GDM1 (cell line): ENCODE measurements around the gene IL11.

Experiments used
- DNase-seq: peaks from one replicate; lab custom pipeline; 2025; lab: John Stamatoyannopoulos, UW

The IL11 gene

DNA sequence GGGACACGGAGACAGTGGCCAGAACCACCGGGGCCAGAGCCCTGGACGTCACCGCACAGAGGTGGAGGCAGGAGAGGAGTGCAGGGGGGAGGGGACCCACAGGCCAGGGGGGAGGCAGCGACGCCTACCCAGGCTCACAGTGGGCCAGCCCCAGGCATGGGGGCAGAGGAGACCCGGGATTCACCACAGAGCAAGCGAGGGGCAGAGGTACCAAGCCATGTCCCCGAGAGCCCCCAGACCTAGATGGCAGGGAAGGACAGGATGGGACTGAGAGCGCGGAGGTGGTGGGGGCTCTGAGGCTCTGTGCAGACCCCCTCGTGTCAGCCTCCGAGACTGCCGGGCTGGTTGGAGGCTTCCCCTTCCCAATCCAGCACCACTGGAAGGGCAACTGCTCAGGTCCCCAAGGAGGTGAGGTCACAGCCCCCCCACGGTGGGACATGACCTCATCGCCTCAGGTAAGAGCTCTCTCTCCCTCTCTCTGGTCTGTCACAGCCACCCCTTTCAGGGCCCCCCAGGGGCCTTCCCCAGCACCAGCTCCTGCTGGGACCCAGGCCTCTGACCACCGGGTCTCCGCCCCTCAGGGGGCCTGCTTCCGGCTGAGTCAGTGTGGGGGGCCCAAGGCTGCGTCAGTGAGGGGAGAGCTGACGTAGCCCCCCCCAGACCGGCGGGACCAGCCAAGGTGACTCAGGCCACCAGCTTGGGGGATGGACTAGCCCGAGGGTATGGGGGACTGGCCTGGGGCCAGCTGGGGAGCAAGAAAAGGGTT, 2.2 kb upstream of the IL11 start:
- DNase-seq = no peak

DNA sequence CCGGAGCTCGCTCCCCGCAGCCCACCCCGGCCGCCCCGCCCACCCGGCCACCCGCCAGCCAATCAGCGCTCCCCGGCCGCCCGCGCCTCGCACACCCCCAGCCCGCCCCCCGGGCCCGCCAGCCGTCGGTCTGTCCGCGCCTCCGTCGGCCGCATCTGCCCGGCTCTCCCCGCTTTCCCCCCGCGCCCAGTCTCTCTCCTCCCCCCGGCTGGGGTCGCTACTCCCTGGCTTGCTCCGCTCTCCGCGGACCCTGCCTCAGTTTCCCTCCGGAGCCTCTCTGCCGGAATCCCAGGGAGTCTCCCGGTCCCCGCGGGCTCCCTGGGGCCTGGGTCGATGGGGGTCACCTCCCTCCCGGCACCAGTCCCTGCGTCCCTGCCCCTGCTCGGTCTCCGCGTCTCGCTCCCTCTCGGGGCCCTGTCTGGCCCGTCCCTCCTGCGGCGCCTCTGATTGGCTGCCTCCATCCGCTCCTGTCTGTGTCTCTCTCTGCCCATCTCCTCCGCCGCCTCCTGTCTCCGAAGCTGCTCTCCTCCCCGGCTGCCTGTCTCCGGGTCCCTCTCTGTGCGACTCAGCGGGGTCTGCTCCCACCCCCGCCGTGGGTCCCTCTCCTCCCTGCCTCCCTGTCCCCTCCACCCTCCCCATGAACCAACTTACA, 484 bp downstream of the IL11 start:
- no peak for DNase-seq

DNA sequence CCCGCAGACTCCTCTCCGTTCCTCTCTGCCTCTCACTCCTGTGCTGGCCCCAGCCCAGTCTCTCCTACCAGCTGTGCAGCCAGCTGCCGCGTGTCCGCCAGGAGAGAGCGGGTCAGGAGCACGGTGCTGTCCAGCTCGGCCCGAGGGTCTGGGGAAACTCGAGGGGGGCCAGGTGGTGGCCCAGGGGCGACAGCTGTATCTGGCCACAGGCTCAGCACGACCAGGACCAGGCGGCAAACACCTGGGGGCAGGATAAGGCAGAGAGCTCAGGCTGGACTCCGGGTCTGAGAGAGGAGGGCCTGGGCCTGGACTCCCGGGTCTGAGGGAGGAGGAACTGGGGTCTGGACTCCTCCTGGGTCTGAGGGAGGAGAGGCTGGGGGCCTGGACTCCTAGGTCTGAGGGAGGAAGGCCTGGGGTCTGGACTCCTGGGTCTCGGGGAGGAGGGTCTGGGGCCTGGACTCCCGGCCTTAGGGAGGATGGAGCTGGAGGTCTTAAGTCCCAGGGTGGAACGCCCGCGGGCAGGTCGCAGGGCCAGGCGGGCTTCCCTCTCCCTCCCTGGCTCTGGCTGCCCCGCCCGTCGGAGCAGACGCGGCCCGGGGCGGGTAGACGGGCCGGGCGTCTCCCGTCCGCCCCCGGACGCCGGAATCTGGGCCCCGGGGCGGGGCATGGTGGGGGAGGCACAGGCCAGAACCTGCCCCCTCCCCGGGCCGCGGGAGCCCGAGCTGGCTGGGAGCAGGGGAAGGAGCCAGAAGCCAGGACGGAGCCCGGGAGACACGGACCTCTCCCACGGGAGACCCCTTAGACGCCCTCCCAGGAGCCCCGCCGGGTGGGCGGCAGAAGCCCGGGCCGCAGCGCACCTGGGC, 1.3 kb downstream of the IL11 start:
- DNase-seq = no peak

DNA sequence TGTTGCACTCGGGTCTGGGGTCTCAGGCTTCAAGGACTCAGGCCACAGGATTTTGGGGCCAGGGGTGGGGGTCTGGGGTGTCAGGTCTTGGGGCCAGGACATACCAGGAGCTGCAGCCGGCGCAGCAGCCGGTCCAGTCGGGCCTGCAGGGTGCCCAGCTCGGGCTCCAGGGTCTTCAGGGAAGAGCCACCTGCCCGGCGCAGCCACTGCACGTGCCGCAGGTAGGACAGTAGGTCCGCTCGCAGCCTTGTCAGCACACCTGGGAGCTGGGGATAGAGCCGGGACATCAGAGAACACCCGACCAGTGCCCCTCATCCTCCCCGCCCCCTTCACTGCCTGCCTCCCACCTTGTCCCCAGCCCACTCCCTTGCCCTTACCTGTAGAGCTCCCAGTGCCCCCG, 2.2 kb downstream of the IL11 start:
- DNase-seq = no peak

DNA sequence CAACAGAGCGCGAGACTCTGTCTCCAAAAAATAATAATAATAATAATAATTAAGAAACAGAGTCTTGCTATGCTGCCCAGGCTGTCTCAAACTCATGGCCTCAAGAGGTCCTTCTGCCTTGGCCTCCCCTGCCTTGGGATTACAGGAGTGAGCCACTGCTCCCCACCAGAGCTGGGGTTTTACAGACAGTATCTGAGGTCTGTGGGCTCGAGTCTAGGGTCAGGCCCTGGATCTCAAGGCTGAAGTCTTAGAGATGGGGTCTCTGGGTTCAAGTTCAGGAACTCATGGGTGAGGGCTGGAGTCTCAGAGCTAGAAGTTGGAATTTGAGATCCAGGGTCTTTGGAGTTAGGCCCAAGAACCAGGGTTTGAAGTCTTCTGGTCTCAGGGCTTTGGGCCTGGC, 3.5 kb downstream of the IL11 start:
- no peak for DNase-seq

DNA sequence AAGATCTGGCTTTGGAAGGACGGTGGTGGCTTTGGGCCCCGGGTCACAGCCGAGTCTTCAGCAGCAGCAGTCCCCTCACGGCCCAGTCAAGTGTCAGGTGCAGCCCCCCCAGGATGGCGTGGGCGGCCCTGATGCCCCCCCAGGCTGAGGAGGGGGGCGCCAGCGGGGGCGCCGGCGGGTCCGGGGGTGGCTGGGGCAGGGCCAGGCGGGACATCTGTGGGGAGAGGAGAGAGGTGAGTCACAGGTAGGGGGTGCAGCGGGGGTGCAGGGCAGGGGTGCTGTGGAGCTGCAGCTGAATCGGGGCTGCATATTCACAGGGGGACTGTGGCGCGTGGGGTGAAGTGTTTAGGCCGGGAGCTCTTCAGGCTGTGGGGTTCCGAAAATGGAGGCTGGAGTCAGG, 4.3 kb downstream of the IL11 start:
- no peak for DNase-seq

DNA sequence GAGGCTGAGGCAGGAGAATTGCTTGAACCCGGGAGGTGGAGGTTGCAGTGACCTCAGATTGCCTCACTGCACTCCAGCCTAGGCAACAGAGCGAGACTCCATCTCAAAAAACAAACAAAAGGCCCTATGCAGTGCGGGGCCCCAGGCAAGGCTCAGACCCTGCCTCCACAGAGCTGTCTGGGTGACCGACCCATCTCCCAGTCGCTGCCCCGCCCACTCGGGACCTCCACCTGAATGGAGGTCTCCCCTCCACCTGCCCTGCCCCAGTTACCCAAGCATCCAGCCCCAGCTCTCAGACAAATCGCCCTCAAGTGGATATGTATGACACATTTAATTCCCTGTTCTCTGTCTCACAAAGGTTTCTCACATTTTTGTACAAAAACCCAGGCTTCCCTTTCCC, 5.0 kb downstream of the IL11 start:
- no peak for DNase-seq

DNA sequence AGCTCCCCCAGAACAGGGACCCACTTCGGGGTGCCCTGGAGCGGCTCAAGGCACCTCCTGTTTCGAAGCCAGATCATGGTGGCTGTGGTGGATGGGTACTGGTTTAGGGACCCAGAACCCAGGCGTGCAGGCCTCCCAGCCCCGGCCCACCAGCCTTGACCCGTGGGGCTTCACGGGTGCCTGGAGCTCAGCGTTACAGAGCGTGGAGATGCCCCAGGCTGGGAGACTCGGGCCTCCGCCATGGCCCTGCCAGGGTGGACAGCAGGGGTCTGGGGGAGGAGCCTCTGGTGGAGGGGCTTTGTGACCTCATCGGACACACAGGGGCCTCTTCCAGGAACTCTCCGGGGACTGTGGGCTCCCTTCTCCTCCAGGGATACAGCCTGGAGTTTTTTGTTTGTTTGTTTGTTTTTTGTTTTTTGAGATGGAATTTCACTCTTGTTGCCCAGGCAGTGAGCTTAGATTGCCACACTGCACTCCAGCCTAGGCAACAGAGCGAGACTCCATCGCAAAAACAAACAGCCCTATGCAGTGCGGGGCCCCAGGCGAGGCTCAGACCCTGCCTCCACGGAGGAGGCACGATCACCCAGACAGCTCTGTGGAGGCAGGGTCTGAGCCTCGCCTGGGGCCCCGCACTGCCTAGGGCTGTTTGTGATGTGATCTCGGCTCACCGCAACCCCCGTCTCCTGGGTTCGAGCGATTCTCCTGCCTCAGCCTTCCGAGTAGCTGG, 7.1 kb downstream of the IL11 start, which contains the start of gene GARIN5B:
TSS of gene GARIN5B (minus strand) at position 271 of the 727 bp plus-strand sequence. CDS start at position 77, 194 bp downstream.
- no peak for DNase-seq

DNA sequence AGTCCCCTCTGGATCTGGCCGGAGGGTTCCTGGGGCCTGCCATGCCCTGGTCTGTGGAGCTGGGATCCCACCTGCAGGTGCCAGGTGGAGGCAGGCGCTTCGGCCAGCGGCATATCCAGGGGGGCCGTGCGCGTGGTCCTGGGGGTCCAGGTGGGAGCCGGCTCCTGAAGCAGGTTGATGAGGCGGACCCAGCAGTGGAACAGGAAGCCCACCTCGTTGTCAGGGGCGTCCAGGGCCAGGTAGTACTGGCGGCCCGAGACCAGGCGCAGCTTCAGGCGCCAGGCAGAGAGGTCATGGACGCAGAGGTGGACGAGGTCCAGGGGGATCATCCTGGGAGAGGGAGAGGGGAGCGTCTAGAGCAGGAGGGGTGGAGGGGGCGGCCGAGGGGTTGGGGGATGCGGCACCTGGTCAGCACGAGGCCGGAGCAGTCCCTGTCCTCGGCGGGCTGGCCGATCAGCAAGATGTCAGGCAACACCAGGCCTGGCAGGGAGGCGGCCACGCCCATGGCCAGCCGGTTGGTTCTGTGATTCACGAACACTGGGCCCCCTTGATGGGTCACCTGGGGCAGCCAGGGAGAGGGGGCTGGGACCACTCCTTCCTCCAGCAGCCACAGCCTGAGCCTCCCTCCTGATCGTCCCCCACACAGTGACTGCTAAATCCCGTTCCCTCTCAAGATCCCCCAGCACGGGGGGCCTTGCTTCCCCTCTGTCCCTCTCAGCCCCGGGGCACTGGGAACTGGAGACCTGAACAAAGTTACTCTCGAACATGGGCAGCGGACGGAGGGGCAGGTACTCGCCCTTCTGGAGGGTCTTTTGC, 7.9 kb downstream of the IL11 start:
- DNase-seq = no peak

DNA sequence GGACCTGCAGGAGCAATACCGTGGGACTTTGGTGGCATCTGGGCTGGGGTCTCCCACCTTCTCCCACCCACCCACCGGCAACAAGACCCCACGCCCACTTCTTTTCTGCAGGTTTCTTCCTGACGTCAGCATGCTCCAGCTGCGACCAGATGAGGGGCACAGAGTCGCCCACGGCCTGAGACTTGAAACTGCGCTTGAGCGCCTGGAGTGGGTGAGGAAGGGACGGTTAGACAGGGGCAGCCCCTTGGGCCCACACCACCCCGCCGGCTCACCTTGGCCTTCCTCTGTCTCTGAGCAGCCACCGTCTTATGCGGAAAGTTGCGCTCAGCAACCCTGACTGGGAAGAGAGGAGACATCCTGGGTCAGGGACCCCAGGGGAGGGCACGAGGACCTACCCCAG, 9.4 kb downstream of the IL11 start:
- DNase-seq = no peak

DNA sequence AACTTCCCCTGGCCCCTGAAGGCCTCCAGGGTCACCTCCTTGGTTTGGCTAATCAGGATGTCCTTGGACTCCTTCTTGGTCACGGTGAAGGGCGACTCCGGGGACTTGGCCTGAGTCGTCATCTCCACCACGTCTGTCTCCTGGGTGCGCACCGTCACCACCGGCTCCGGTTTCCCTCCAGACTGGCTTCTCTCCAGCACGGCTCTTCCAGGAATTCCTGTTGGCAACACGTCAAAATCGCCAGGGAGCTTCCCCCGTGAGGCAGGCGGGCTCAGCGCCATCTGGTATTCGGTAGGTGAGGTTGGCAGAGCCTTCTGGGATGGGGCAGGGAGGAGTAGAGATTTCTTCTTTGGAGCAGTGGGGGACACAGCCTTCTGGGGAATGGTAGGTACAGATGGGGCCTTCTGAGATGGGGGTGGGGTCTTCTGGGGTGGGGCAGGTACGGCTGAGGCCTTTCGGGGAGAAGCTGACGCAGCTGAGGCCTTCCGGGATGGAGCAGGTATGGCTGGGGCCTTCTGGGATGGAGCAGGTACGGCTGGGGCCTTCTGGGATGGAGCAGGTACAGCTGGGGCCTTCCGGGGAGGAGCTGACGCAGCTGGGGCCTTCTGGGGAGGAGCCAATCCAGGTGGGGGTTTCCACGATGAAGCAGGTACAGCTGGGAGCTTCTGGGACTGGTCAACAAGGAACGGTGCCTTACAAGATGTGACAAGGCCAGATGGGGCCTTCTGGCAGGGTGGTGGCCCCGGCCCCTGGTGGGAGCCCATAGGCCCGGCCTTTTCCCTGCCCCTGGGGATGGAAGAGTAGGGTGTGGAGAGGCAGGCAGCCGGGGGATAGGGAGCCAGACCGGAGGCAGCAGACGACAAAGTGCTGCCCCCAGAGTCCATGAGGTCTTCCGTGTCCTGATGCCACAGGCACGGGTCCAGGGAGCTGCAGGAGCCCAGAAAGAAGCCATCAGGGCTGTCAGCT, 11.0 kb downstream of the IL11 start:
- DNase-seq = no peak

DNA sequence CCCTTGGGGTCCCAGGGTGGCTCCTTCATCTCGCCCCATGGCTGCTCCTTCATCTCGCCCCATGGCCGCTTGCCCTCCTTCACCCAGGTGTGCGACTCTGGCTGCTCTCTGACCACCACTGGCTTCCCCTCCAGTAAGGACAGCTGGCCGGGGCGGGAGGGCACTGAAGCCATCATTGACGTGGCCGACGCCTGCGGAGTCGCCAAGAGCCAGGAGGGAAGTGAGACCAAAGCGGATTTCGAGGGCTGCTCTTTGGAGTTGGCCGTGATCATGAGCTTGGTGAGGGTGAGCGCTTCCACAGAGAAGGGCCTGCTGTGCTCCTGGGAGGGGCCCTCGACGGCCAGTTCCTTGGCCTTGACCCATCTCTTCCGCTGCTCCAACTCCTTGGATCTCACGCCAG, 11.8 kb downstream of the IL11 start:
- no peak for DNase-seq

DNA sequence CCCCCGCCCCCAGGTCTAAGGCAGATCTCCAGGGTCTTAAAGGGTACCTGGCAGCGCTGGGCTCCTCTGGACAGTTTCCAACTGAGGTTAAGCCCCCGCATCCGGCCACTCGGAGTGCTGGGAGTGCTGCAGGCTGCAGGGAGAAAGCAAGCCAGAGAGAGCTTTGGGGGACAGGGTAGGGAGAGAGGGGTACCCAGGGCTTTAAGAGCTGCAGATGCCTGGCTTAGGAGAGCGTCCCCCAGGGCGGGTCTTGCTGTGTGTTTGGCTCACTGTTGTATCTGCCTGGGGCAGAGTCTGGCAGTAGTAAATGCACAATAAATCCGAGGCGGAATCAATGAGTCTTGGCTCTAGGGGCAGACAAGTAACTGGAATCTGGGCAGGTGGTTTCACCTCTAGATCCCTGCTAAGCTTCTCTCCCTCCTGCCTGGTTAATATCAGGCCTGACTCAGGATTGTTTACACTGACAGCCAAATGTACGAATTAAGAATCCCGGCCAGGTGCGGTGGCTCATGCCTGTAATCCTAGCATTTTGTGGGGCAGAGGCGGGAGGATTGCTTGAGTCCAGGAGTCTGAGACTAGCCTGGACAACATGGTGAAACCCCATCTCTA, 14.9 kb downstream of the IL11 start:
- no peak for DNase-seq

DNA sequence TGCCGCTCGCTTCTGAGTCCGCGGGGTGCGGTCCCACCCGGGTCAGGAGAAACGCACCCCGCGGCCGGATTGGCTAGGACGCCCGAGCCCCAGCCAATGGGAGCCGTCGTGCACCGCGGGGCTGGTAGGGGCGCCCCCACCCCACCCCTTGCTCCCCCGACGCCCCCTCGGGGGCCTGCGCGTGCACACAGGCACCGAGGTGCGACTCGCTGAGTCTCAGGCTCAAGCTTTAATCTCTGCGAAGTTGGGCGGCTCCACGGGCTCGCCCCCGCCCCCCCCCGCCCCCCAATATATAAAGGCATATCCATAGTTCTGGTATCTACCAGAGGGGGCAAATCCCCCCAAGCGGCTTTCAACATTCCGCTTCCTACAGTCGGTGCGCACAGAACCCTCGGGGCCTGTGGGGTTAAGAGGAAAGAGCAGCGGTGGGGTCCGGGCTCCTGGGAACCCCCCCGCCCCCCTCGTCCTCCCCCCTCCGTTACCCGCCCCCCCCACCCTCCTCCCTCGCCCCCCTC, 15.5 kb downstream of the IL11 start, which contains the start of gene COX6B2:
TSS of gene COX6B2 (minus strand) at position 22 of the 515 bp plus-strand sequence. CDS start 198 bp downstream, outside the sequence.
- no peak for DNase-seq

DNA sequence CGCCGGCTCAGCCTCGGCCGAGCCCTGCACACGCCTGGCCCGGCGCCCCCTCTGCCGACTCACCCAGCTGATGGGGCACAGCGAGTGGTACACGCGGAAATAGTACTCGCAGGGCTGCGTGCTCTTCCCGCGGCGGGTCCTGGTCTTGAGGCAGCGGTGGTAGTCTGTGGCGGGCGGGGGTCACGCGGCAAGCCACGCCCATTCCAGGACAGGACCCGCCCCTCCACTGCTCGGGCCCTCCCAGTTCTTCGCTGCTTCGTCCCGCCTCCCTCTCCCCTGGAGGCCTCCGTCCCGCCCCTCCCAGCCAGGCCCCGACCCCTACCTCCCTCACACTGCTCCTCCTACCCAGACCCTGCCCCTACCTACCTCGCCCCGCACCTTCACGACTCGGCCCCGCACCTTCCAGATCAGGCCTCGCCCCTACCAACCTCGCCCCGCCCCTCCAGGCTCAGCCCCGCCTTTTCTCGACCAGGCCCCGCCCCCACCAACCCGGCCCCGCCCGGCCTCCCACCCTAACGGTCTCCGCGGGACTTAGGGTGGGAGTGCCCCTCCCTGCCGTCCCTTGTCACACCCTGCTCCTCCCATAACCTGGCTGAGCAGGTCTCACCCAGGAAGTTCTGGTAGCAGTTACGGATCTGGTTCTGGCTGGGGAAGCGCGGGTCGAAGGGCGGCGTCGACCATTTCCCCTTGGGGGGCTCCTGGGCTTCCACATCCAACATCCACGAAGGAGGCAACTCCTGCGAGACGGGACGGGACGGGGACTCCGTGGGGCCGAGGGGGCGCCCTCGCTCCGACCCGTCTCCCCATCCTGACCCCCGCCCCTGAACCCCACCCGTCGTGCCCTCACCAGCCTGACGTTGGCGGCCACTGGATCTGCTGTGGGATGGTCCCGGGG, 16.2 kb downstream of the IL11 start:
- peak; percentile 42 for DNase-seq

DNA sequence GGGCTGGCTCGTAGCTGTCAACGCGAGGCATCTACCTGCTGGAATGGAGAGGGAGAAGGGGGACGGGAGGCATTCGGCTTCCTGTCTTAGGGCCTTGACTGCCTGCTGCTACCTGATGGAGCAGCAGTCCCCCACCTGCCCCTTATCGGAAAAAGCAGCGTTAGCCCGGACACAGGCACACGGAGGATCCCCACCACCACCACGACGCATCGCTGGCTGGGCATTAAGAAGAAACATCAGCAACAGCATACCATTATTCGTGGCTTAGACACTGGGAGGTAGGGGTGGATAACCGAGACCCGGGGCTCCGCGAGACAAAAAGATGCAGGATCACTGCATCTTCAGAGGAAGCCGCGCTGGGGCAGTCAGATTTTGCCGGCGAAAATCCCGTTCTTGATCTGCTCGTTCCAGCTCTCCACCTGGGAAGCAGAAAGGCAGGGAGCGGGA, 16.9 kb downstream of the IL11 start:
- DNase-seq = no peak

DNA sequence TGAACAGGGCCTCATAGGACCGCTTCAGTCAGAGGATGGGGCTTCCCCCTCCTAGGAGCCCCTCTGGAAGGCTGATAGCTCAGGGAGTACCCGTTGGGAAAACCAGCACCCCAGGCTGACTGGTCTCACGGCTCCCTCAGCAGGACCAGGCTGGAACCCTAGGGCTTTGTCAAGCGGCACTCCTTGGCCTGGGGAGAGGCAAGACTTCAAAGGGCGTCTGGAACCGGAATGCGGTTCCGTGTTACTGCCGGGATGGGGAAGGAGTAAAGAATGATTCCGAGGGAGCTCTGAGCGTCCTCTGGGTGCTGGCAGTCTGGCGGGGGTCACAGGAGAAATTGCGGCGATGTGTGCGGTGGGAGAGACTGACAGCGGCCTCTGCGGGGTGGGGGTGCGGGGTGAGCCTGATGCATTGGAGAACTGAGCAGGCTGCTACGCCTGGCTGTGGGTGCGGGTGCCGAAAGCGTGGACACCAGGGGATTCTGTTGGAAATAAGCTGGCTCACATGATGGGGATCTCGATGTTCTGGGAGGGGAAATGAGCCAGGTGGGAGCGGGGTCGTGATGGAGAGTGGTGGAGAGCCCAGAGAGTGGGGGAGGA, 17.6 kb downstream of the IL11 start:
- no peak for DNase-seq

DNA sequence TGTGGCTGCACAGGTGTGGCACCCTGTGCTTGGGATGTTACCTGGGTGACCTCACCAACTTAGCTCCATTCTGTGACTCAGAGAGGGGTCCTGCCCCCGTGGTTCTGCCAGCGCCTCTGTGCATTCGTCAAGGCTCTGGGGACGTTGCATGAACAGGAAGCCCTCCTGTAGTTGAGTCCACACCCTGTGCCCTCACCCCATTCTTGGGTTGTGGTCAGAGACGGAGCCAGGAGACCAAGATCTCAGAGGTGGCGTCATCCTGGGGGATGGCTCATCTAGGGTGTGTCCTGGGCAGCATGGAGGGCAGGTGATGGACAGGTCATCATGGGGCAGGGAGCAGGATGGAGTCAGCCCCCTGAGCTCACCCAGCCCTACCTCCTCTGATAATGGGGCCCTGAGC, 18.2 kb downstream of the IL11 start:
- DNase-seq = no peak
